GM23338 (cell line): ENCODE data around the gene FMN1.

Source experiments
- CTCF ChIP-seq, 2 experiments: fragments of 200-600 bp in 1 of 2; sonication (generic) in 1 of 2; conservative IDR thresholded peaks; 2 replicates each; pipeline versions ENCODE4 v1.5.1 to v1.6.1; 2016 to 2017; ENCODE audit warnings: antibody characterized with exemption in 2 of 2, low read depth in 2 of 2, mild to moderate bottlenecking in 2 of 2, moderate library complexity in 1 of 2
- ETS1 ChIP-seq: IDR thresholded peaks from 2 replicates; pipeline ENCODE4 v1.6.1; 2016; ENCODE audit warnings: antibody characterized with exemption
- EZH2 ChIP-seq: fragments of 200-600 bp; sonication (generic); IDR thresholded peaks from one replicate; pipeline ENCODE4 v1.8.0; 2017; ENCODE audit warnings: antibody characterized with exemption, mild to moderate bottlenecking, low read depth; ENCODE audit not compliant: unreplicated experiment
- POLR2AphosphoS5 ChIP-seq: IDR thresholded peaks from 2 replicates; pipeline ENCODE4 v1.6.1; 2016; ENCODE audit warnings: antibody characterized with exemption, low read depth
- REST ChIP-seq: IDR thresholded peaks from one replicate; pipeline ENCODE4 v1.6.1; 2018; ENCODE audit warnings: antibody characterized with exemption; ENCODE audit not compliant: unreplicated experiment

GRCh38 chr15:33093222-33093621 lies 101.3 kb downstream of the FMN1 start:
- TF ChIP-seq CTCF (conservative IDR thresholded peaks at IDR 0.05; ENCODE audit: low read depth in 2 of 2) (no peak), ETS1 (no peak), POLR2AphosphoS5 (no peak), EZH2 (no peak), REST (no peak)
